B cell (primary cell): ENCODE results near the gene HYLS1.

Experiments
- CTCF ChIP-seq: fragments of 200-600 bp; IDR thresholded peaks from one replicate; pipeline ENCODE4 v1.8.0; 2022; ENCODE audit warnings: antibody characterized with exemption, mild to moderate bottlenecking
- EZH2 ChIP-seq: IDR thresholded peaks from 2 replicates; pipeline ENCODE4 v1.6.1; 2012; ENCODE audit warnings: borderline replicate concordance, low read depth, mild to moderate bottlenecking, moderate library complexity, low read length; ENCODE audit not compliant: insufficient read depth, poor library complexity, severe bottlenecking

GRCh38 chr11:125946712-125947418 is 59.4 kb downstream of the HYLS1 start:
- TF ChIP-seq CTCF (no peak), EZH2 (no peak)
